Ishikawa (cell line): ENCODE measurements around the gene TUBB6.

Source experiments
- CREB1 ChIP-seq: IDR thresholded peaks from 2 replicates; pipeline ENCODE4 v1.6.1; 2012; ENCODE audit warnings: low read depth
- FOXM1 ChIP-seq: IDR thresholded peaks from 2 replicates; pipeline ENCODE4 v1.6.1; 2012; ENCODE audit warnings: low read depth, borderline replicate concordance
- NFIC ChIP-seq: IDR thresholded peaks from 2 replicates; pipeline ENCODE4 v1.6.1; 2012
- TAF1 ChIP-seq: IDR thresholded peaks from 2 replicates; pipeline ENCODE4 v1.6.1; 2012; ENCODE audit warnings: low read depth, mild to moderate bottlenecking
- TEAD4 ChIP-seq: IDR thresholded peaks from 2 replicates; pipeline ENCODE4 v1.6.1; 2012
- YY1 ChIP-seq: IDR thresholded peaks from 2 replicates; pipeline ENCODE4 v1.6.1; 2012; ENCODE audit warnings: low read depth
- TF ChIP-seq, protein P1 (sequence below): IDR thresholded peaks from 2 replicates; pipeline ENCODE4 v1.6.1; 2012
- TF ChIP-seq, protein P2 (sequence below): IDR thresholded peaks from 2 replicates; pipeline ENCODE4 v1.6.1; 2012; ENCODE audit warnings: low read depth, mild to moderate bottlenecking
- TF ChIP-seq, protein P3 (sequence below): IDR thresholded peaks from 2 replicates; pipeline ENCODE4 v1.6.1; 2012

DNA sequence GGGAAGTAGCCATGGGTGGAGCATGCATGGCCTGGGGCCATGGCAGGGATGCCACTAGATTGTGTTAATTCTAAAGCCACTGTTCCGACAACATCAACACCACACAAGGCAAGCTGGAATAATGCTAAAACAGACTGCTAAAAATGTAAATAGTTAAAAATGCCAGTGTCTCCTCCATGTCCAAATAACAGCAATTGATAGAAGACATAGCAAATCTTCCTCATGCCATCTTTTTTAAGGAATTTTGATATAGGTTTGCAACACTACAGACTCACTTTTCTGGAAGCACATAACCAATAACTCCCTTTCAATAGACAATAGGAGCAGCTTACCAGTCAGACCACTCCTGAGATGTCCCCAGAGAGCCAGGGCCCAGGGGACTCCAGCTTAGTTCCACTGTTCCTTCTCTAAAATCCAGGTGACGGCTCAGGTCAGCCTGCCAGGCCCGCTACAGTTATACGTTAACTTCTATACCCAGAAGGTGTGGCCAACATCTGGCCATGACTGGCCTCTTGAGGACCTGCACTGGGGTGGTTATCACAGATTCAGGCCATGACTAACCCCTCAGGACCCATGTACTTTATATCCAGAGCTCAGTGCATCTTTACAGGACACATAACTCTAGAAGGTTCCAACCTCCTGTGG, 20.3 kb downstream of the TUBB6 start:
- no peak for TF ChIP-seq TEAD4
- no peak for TF ChIP-seq NFIC
- TF ChIP-seq, protein P1, sequence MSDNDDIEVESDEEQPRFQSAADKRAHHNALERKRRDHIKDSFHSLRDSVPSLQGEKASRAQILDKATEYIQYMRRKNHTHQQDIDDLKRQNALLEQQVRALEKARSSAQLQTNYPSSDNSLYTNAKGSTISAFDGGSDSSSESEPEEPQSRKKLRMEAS: no peak
- no peak for TF ChIP-seq CREB1
- TF ChIP-seq YY1: no peak
- TF ChIP-seq TAF1: no peak
- TF ChIP-seq, protein P2, sequence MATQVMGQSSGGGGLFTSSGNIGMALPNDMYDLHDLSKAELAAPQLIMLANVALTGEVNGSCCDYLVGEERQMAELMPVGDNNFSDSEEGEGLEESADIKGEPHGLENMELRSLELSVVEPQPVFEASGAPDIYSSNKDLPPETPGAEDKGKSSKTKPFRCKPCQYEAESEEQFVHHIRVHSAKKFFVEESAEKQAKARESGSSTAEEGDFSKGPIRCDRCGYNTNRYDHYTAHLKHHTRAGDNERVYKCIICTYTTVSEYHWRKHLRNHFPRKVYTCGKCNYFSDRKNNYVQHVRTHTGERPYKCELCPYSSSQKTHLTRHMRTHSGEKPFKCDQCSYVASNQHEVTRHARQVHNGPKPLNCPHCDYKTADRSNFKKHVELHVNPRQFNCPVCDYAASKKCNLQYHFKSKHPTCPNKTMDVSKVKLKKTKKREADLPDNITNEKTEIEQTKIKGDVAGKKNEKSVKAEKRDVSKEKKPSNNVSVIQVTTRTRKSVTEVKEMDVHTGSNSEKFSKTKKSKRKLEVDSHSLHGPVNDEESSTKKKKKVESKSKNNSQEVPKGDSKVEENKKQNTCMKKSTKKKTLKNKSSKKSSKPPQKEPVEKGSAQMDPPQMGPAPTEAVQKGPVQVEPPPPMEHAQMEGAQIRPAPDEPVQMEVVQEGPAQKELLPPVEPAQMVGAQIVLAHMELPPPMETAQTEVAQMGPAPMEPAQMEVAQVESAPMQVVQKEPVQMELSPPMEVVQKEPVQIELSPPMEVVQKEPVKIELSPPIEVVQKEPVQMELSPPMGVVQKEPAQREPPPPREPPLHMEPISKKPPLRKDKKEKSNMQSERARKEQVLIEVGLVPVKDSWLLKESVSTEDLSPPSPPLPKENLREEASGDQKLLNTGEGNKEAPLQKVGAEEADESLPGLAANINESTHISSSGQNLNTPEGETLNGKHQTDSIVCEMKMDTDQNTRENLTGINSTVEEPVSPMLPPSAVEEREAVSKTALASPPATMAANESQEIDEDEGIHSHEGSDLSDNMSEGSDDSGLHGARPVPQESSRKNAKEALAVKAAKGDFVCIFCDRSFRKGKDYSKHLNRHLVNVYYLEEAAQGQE: no peak
- TF ChIP-seq FOXM1: no peak
- TF ChIP-seq, protein P3, sequence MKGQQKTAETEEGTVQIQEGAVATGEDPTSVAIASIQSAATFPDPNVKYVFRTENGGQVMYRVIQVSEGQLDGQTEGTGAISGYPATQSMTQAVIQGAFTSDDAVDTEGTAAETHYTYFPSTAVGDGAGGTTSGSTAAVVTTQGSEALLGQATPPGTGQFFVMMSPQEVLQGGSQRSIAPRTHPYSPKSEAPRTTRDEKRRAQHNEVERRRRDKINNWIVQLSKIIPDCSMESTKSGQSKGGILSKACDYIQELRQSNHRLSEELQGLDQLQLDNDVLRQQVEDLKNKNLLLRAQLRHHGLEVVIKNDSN: no peak
